Endothelial cell (in vitro differentiated cells): ENCODE measurements around the gene SSR2. TPM values are rescaled to one million over a fixed set of nuclear protein-coding genes. Genes with fewer than 3 reads are reported as not detected.
"Not testable (repeated sequence)": the region's sequence is repeated elsewhere in the genome, so short reads cannot be mapped to it uniquely, and the experiment has no call there.

Source experiments
- DNase-seq: peaks from one replicate; pipeline ENCODE4 v3.0.0; 2021; ENCODE audit warnings: low spot score
- H3K27ac Mint-ChIP-seq: one replicate; pipeline ENCODE4 v1.8.0; 2021; ENCODE audit warnings: mixed read lengths, inconsistent platforms; ENCODE audit not compliant: unreplicated experiment
- H3K27me3 Mint-ChIP-seq: one replicate; pipeline ENCODE4 v1.8.0; 2021; ENCODE audit warnings: mild to moderate bottlenecking, moderate library complexity, mixed read lengths, inconsistent platforms; ENCODE audit not compliant: unreplicated experiment
- H3K36me3 Mint-ChIP-seq: one replicate; pipeline ENCODE4 v1.8.0; 2021; ENCODE audit warnings: mild to moderate bottlenecking, low read depth, mixed read lengths, inconsistent platforms; ENCODE audit not compliant: unreplicated experiment
- H3K4me1 Mint-ChIP-seq: one replicate; pipeline ENCODE4 v1.8.0; 2021; ENCODE audit warnings: mild to moderate bottlenecking, mixed read lengths, inconsistent platforms; ENCODE audit not compliant: unreplicated experiment
- H3K4me3 Mint-ChIP-seq: one replicate; pipeline ENCODE4 v1.8.0; 2021; ENCODE audit warnings: mild to moderate bottlenecking, mixed read lengths, inconsistent platforms; ENCODE audit not compliant: unreplicated experiment
- H3K9me3 Mint-ChIP-seq: one replicate; pipeline ENCODE4 v1.8.0; 2021; ENCODE audit warnings: mixed read lengths, inconsistent platforms; ENCODE audit not compliant: unreplicated experiment
- total RNA-seq: library from RNA; stranded (reverse); fragmentation: NEBNext Ultra II Directional; extraction: Animal tissue kit (Norgen Biotek cat#: 25700); gene quantifications from one replicate; pipeline ENCODE4 v1.2.1, GENCODE V29; 2021; ENCODE audit not compliant: unreplicated experiment
- TF ChIP-seq, protein P1 (sequence below): fragments of 200-600 bp; sonication (generic); IDR thresholded peaks from one replicate; pipeline ENCODE4 v1.5.0; 2021; ENCODE audit warnings: antibody characterized with exemption; ENCODE audit not compliant: unreplicated experiment

The SSR2 gene
- total RNA-seq, 1 donor from 2014 or later = 340 TPM

DNA sequence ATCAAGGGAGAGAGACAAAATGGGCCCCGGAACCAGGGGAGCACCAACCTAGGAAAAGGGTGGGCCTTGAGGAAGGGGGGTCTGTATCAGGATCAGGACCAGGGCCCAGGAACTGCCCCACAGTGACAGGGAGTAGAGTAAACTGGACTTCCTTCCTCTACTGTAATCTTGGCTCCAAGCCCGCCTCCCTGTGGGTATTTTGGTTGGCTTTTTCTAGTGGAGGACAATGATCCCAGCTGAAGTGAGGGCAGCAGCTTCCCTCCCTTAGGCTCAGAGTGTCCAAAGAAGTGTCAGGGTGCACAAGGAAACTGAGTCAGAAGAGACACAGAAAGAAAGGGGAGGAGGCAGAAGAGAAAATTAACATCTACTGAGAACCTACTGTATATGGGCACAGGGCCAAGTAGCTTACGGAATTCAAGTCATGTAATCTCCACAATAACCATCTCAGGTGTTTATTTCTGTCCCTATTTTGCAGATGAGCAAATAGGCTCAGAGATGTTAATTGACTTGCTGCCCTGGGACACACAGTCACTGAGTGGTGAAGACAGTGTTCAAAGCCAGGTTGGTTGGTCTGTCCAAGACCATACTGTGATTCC lies 28.0 kb upstream of the SSR2 start:
- Mint-ChIP-seq H3K27me3 (peaks cover 8% of the 10 kb centered on the region), H3K9me3 (no peaks in the 10 kb centered on the region), H3K27ac (no peak overlapping the region), H3K4me1 (peaks cover 25% of the 10 kb centered on the region), H3K4me3 (no peak overlapping the region), H3K36me3 (peaks cover 25% of the 10 kb centered on the region)
- DNase-seq = no peak
- TF ChIP-seq, protein P1, sequence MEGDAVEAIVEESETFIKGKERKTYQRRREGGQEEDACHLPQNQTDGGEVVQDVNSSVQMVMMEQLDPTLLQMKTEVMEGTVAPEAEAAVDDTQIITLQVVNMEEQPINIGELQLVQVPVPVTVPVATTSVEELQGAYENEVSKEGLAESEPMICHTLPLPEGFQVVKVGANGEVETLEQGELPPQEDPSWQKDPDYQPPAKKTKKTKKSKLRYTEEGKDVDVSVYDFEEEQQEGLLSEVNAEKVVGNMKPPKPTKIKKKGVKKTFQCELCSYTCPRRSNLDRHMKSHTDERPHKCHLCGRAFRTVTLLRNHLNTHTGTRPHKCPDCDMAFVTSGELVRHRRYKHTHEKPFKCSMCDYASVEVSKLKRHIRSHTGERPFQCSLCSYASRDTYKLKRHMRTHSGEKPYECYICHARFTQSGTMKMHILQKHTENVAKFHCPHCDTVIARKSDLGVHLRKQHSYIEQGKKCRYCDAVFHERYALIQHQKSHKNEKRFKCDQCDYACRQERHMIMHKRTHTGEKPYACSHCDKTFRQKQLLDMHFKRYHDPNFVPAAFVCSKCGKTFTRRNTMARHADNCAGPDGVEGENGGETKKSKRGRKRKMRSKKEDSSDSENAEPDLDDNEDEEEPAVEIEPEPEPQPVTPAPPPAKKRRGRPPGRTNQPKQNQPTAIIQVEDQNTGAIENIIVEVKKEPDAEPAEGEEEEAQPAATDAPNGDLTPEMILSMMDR = no peak

DNA sequence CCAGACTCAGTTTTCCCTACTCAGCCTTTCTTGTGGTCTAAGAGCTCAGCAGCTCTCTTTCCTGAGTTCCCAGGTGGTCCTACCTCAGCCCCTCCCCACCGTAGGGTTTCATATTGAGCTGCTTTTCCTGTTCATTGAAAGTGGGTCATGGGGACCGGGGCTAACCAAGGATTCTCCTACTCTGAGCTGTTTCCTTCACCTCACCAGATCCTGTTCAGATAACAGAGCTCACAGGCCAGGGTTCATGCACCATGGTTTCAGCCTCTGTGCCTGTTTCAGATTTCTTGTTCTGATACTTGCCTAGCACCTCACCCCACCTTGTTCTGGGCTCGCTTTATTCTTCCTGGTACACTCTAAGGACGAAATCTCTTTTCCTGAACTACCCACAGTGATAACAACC lies 24.3 kb upstream of the SSR2 start:
- TF ChIP-seq, protein P1 = no peak
- Mint-ChIP-seq H3K27me3 (peaks cover 4% of the 10 kb centered on the region), H3K27ac (peak overlapping the region; percentile 24), H3K36me3 (peaks cover 41% of the 10 kb centered on the region), H3K9me3 (no peaks in the 10 kb centered on the region), H3K4me1 (peaks cover 5% of the 10 kb centered on the region), H3K4me3 (peak overlapping the region; percentile 24)
- no peak for DNase-seq

DNA sequence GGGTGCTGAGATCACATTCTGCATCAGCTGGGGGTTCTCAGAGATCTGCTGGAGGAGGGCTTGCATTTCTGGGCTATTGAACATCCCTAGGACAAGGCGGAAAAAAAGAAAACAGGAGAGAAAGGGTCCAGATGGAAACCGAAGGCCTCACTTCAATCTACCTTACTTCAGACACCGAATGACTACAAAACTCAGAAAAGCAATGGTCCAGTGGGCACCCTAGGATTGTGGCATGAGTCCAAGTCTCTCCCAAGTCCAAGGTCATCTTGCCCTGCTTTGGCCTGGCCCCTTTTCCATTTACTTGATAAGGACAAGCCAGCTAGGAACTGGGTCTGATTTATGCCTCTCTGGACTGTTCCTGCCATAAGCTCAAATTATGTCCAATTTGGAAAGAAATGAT lies 22.1 kb upstream of the SSR2 start:
- H3K36me3 Mint-ChIP-seq = peaks cover 36% of the 10 kb centered on the region
- peaks cover 4% of the 10 kb centered on the region for H3K27me3 Mint-ChIP-seq
- no peaks in the 10 kb centered on the region for H3K9me3 Mint-ChIP-seq
- no peak overlapping the region for H3K27ac Mint-ChIP-seq
- no peak for DNase-seq
- peaks cover 5% of the 10 kb centered on the region for H3K4me1 Mint-ChIP-seq
- TF ChIP-seq, protein P1 = no peak
- peak overlapping the region; percentile 38 for H3K4me3 Mint-ChIP-seq

DNA sequence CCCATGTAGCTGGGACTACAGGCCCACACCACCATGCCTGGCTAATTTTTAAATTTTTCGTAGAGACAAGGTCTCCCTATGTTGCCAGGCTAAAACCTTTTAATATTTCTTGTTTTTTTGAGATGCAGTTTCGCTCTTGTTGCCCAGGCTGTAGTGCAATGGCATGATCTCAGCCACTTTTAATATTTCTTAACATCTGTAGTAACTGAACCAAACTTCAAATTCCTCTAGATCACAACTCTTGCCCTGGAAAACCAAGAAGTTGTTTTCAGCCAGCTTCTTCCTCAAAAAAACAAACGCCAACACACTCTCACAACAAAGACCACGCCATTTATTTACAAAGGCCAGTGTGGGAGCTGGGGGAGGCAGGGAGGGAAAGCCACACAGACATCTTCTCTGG lies 14.2 kb upstream of the SSR2 start:
- not testable (repeated sequence) for H3K27ac Mint-ChIP-seq, H3K4me3 Mint-ChIP-seq, DNase-seq, H3K27me3 Mint-ChIP-seq, H3K9me3 Mint-ChIP-seq, H3K36me3 Mint-ChIP-seq
- H3K4me1 Mint-ChIP-seq = peaks cover 15% of the 10 kb centered on the region

DNA sequence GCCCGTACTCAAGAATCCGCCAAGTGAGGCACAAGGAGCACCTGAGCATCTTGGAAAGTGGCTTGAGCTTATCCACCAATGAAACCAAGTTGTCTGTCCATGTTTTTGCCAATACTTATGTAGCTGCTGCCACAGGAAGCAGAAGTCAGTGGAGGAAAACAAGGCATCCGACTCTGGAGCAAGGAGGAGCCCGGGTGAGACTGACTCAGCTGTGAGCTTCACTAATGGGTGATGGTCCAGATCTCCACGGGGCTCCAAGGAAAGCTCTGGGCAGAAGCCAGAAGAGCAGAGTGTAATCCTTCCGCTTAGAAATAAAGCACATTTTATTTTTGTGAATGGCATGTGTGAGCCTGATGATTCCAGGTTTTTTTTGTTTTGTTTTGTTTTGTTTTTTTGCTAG lies 12.3 kb upstream of the SSR2 start:
- no peak overlapping the region for H3K4me3 Mint-ChIP-seq
- no peak overlapping the region for H3K27ac Mint-ChIP-seq
- no peaks in the 10 kb centered on the region for H3K9me3 Mint-ChIP-seq
- peaks cover 5% of the 10 kb centered on the region for H3K36me3 Mint-ChIP-seq
- DNase-seq = no peak
- TF ChIP-seq, protein P1 = no peak
- peaks cover 10% of the 10 kb centered on the region for H3K27me3 Mint-ChIP-seq
- peaks cover 15% of the 10 kb centered on the region for H3K4me1 Mint-ChIP-seq
